DMS114 treated with DMSO at 0.1 percent for 48 hours (cell line): ENCODE measurements around the gene RHBDF2.

Experiments
- DNase-seq: peaks from one replicate; lab custom pipeline; 2025; ENCODE audit not compliant: unreplicated experiment; lab: John Stamatoyannopoulos, UW

The RHBDF2 gene

GRCh38 chr17:76502341-76503211, 1.4 kb upstream of the RHBDF2 start:
- DNase-seq, result no peak

- DNase-seq, result no peak
Measured at GRCh38 chr17:76501827-76502307, 644 bp upstream of the RHBDF2 start.

DNA sequence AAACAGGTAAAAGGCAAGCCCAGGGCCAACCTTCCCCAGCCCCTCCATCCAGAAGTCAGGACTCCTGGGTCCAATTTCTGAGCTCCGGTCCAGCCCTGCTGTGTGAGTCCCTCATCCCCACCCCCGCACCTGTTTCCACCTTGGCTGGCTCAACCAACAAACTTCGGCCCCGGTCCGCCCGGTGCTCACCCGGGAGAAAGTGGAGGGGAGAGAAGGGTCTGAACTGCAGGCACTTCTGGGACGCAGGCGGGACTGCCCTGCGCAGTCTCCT, 541 bp downstream of the RHBDF2 start:
- DNase-seq, result no peak

DNA sequence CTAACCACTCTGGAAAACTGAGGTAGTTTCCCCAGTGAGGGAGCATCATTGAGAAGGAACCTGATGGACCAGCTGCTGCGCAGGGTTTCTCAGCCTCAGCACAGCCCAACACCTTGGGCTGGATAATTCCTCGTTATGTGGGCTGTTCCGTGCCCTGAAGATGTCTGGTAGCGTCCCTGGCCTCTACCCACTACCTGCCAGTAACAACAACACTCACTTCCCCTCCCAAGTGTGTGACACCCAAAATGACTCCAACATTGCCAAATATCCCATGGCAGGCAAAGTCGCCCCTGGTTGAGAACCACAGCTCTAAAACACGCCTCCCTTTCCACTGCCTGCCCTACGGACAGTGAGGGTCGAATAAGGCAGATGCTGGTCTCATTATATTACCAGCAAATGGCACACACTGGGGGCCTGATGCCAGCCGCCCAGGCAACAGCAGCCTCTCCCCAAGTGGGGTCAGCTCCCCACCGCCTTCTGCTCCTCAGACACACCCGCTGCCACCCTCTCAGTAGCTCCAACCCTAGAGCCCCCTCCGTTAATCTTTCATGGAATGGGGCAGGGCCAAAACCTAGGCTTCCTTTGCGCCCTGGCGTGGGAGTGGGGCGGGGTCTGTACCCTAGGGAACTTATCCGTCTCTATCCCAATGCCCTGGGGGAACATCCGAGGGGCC, 1.0 kb downstream of the RHBDF2 start:
- DNase-seq, result no peak

- no peak for DNase-seq
Measured at GRCh38 chr17:76499267-76499667, 2.0 kb downstream of the RHBDF2 start.

- no peak for DNase-seq
Measured at GRCh38 chr17:76498876-76499251, 2.4 kb downstream of the RHBDF2 start.

GRCh38 chr17:76497979-76498875, 3.0 kb downstream of the RHBDF2 start:
- DNase-seq, result no peak

GRCh38 chr17:76497699-76497978, 3.6 kb downstream of the RHBDF2 start:
- DNase-seq, result no peak

GRCh38 chr17:76496464-76496863, 4.8 kb downstream of the RHBDF2 start:
- no peak for DNase-seq

- DNase-seq, result no peak
Measured at GRCh38 chr17:76495663-76496400, 5.4 kb downstream of the RHBDF2 start.

GRCh38 chr17:76493505-76494167, 7.6 kb downstream of the RHBDF2 start:
- no peak for DNase-seq

DNA sequence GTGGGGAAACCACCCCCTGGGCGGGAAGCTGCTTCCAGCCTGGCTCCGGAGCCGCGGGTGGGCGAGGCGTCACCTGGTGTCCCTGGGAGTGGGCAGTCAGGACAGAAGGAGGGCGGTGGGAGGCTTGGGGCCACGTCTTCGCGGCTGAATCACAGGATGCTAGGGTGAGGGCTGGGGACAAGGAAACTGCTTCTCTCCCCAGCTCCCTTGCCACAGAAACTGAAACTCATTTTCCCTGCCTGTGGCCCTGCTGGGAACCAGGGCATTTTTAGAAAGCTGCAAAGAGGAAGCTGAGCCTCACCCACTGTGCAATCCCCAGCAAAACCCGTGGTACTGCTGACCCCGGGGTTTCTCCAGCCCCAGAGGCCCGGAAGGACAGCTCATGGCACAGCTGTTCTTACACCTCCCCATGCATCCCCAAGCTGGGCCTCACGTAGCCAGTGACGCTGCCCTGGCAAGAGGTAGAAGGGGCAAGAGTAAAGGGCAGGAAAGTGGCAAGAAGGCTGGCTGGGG, 8.2 kb downstream of the RHBDF2 start:
- no peak for DNase-seq

- no peak for DNase-seq
Measured at GRCh38 chr17:76492123-76492988, 8.9 kb downstream of the RHBDF2 start.

DNA sequence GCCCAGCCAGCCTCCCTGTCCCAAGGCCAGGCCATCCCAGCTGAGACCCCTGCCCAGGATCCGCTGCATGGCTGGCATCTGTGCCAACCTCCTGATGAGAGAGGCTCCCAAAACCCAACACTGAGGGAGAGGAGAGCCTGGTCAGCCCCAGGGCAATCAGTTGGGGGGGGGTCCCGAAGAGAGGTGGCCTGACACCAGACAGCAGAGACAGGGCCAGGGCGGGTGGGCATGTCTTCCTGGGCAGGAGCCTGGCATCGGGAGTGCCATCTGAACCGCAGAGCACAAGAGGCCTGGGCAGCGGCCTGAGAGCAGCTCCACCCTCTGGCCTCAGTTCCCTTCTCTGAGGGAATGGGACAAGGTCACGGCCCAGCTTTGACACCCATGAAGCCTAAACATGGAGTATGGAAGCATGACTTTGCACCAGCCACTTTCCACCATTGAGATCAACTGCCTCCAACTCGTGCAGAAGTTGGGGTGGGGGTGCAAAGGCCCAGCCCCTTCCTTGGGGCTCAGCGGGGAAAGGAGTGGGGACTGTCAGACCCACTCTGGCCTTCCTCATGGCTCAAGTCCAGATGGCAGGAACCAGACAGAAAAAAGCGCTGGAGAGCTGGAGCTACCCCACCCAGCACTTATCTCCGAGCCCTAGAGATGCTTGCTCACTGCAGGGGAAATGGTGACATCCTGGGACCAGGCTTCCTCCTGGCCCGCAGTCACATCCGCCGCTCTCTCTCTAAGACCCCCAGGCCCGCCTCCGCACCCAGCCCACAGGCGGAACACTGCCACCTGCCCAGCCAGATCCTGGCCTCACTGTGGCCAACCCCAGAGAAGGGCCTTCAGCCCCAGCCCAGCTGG, 9.7 kb downstream of the RHBDF2 start:
- no peak for DNase-seq

DNA sequence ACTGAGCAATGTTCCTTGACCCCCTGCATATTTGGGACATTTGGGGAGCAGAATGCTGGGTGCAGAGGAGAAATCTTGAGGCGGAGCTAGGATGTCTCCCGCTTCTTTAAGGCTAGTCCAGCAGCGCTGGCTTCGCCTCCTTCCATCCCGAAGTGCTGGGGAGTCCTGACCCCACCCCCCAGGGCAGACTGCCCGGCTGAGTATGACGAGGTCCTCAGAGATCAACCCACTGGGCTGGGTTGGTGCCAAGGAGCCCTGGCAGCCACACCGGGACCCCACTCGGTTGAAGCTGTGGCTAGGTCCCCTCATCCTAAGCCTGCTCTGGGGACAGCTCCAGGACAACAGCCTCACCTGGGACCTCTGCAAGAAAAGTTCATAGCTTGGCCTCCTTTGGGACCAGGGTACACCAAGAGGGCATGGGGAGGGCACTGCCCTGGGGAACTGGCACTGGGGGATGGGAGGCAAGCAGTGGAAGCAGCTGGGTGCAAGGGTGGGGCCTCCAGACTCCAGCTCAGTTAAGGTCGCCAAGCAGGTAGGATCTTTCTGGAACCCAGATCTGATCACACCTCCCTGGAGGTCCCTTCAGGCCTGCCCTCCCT, 11.0 kb downstream of the RHBDF2 start:
- no peak for DNase-seq

DNA sequence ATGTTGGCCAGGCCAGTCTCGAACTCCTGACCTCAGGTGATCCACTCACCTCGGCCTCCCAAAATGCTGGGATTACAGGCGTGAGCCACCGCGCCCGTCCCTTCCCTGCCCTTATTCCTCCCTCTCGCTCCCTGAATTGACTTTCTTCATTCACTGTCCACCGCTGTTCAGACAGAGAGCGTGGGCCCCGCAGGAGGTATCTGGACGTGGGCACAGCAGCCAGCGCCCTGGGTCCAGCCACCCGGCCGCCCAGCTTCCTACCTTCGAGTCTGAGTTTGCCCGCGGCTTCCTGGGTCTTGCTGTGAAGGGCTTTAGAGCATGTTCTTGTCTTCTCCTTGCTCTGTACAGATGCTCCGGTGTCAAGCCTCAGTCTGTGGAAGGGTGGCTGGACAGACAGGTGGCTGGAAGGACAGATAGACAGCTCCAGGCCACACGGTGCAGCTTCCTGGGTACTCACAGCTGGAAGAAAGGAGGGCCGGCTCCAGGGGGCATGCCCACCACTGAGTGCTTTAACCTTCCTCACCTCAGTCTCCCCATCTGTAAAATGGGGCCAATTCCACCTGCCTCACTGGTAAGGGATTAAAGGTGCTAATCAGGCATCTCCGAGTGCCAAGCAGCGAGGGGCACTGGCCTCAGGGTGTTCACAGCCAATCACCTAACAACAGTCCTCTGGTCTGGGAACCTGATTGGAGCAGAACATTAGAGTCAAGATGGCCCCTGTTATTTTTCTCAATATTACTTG, 13.6 kb downstream of the RHBDF2 start:
- no peak for DNase-seq

GRCh38 chr17:76485569-76485968, 15.7 kb downstream of the RHBDF2 start:
- DNase-seq, result no peak
